ENCODE data around the gene TLK1.
"Not testable (repeated sequence)": the region's sequence is repeated elsewhere in the genome, so short reads cannot be mapped to it uniquely, and the experiment has no call there.

TLK1 gene

GRCh38 chr2:171076422-171076821 lies 84.3 kb downstream of the TLK1 start:
- not testable (repeated sequence) for DNase-seq

- no peak for DNase-seq
Observed at GRCh38 chr2:171072164-171072563, 88.5 kb downstream of the TLK1 start.

GRCh38 chr2:171069286-171069956 lies 91.3 kb downstream of the TLK1 start:
- DNase-seq = no peak

- no peak for DNase-seq
Observed at GRCh38 chr2:171066110-171066509, 94.6 kb downstream of the TLK1 start.

- DNase-seq = no peak
Observed at GRCh38 chr2:171057575-171057974, 103.1 kb downstream of the TLK1 start.

GRCh38 chr2:171056307-171056706 lies 104.4 kb downstream of the TLK1 start:
- no peak for DNase-seq

GRCh38 chr2:171049691-171050090 lies 111.0 kb downstream of the TLK1 start:
- DNase-seq = no peak

GRCh38 chr2:171046048-171046560 lies 114.6 kb downstream of the TLK1 start:
- no peak for DNase-seq

- DNase-seq = no peak
Observed at GRCh38 chr2:171044416-171044815, 116.3 kb downstream of the TLK1 start.

GRCh38 chr2:171042253-171042969 lies 118.3 kb downstream of the TLK1 start:
- DNase-seq = no peak

GRCh38 chr2:171036532-171036931 lies 124.2 kb downstream of the TLK1 start:
- no peak for DNase-seq

GRCh38 chr2:171034315-171034714 lies 126.4 kb downstream of the TLK1 start:
- no peak for DNase-seq

- no peak for DNase-seq
Observed at GRCh38 chr2:171025214-171025613, 135.5 kb downstream of the TLK1 start.

- no peak for DNase-seq
Observed at GRCh38 chr2:171018522-171018921, 142.2 kb downstream of the TLK1 start.

GRCh38 chr2:171016125-171016524 lies 144.6 kb downstream of the TLK1 start:
- DNase-seq = no peak

- no peak for DNase-seq
Observed at GRCh38 chr2:171013851-171014250, 146.8 kb downstream of the TLK1 start.

- no peak for DNase-seq
Observed at GRCh38 chr2:171009386-171009785, 151.3 kb downstream of the TLK1 start.

GRCh38 chr2:171008550-171009205 lies 152.0 kb downstream of the TLK1 start:
- DNase-seq = no peak

GRCh38 chr2:171004833-171005232 lies 155.9 kb downstream of the TLK1 start:
- no peak for DNase-seq

GRCh38 chr2:171004363-171004762 lies 156.3 kb downstream of the TLK1 start:
- no peak for DNase-seq

GRCh38 chr2:170999654-171000053 lies 161.0 kb downstream of the TLK1 start:
- no peak for DNase-seq

- no peak for DNase-seq
Observed at GRCh38 chr2:170997893-170998597, 162.6 kb downstream of the TLK1 start.

- no peak for DNase-seq
Observed at GRCh38 chr2:170996316-170996715, 164.4 kb downstream of the TLK1 start.

All from 8988T (cell line).